PC-9 (cell line): ENCODE measurements around the gene DYNC2LI1.

Source experiments
- EZH2 ChIP-seq: fragments of 200-600 bp; sonication (generic); IDR thresholded peaks from 2 replicates; pipeline ENCODE4 v1.8.0; 2017; ENCODE audit warnings: antibody characterized with exemption, low read depth
- TF ChIP-seq, protein P1 (sequence below): fragments of 200-600 bp; sonication (generic); conservative IDR thresholded peaks from 2 replicates; pipeline ENCODE4 v1.6.1; 2017; ENCODE audit warnings: mixed run types, antibody characterized with exemption, mild to moderate bottlenecking, moderate library complexity

DNA sequence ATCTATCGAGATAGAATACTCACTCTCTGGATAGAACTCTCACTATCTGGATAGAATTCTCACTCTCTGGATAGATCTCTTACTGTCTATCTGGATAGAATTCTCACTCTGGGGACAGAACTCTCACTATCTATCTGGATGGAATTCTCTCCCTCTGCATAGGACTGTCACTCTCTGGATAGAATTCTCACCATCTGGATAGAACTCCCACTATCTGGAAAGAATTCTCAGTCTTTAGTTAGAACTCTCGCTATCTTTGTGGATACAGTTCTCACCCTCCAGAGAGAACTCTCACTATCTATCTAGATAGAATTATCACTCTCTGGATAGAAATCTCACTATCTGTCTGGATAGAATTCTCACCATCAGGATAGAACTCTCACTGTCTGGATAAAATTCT, 81.5 kb downstream of the DYNC2LI1 start:
- no peak for TF ChIP-seq EZH2
- TF ChIP-seq, protein P1, sequence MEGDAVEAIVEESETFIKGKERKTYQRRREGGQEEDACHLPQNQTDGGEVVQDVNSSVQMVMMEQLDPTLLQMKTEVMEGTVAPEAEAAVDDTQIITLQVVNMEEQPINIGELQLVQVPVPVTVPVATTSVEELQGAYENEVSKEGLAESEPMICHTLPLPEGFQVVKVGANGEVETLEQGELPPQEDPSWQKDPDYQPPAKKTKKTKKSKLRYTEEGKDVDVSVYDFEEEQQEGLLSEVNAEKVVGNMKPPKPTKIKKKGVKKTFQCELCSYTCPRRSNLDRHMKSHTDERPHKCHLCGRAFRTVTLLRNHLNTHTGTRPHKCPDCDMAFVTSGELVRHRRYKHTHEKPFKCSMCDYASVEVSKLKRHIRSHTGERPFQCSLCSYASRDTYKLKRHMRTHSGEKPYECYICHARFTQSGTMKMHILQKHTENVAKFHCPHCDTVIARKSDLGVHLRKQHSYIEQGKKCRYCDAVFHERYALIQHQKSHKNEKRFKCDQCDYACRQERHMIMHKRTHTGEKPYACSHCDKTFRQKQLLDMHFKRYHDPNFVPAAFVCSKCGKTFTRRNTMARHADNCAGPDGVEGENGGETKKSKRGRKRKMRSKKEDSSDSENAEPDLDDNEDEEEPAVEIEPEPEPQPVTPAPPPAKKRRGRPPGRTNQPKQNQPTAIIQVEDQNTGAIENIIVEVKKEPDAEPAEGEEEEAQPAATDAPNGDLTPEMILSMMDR, result no peak
